Small intestine (tissue), 7 donors: Measurements from ENCODE around the gene SALL1. TPM values are rescaled to one million over a fixed set of nuclear protein-coding genes. Genes with fewer than 3 reads are reported as not detected.

Experiments used
- DNase-seq, 2 donors: peaks; one replicate each; pipeline versions ENCODE4 v3.0.0 to v3.0.0-alpha.2; 2013
- FAIRE-seq: peaks from 2 replicates; lab custom pipeline; 2012; peaks lifted over from hg19 to GRCh38; lab: Jason Lieb, UNC
- H3K27ac ChIP-seq, 3 donors: one replicate each; pipeline ENCODE4 v1.5.1; 2013; ENCODE audit warnings: low read length in 2 of 3, mild to moderate bottlenecking in 2 of 3, control low read depth in 1 of 3, inconsistent platforms in 1 of 3, low read depth in 1 of 3, moderate library complexity in 1 of 3
- H3K27me3 ChIP-seq, 3 donors: one replicate each; pipeline ENCODE4 v1.6.1; 2013; ENCODE audit warnings: low read length in 3 of 3, inconsistent platforms in 1 of 3; ENCODE audit not compliant: control insufficient read depth in 3 of 3, insufficient read depth in 3 of 3
- H3K36me3 ChIP-seq, 3 donors: one replicate each; pipeline ENCODE4 v1.6.1; 2013; ENCODE audit warnings: low read length in 3 of 3, inconsistent platforms in 1 of 3, low read depth in 1 of 3, mild to moderate bottlenecking in 1 of 3, moderate library complexity in 1 of 3; ENCODE audit not compliant: control insufficient read depth in 3 of 3, insufficient read depth in 2 of 3
- H3K4me1 ChIP-seq, 3 donors: one replicate each; pipeline ENCODE4 v1.6.1; 2013; ENCODE audit warnings: low read length in 2 of 3, inconsistent platforms in 1 of 3, low read depth in 1 of 3, mild to moderate bottlenecking in 1 of 3, moderate library complexity in 1 of 3; ENCODE audit not compliant: control insufficient read depth in 3 of 3, insufficient read depth in 2 of 3
- H3K4me3 ChIP-seq, 3 donors: one replicate each; pipeline ENCODE4 v1.5.1; 2013; ENCODE audit warnings: low read length in 3 of 3, control low read depth in 1 of 3, inconsistent platforms in 1 of 3, low read depth in 1 of 3, mild to moderate bottlenecking in 1 of 3, moderate library complexity in 1 of 3
- H3K9me3 ChIP-seq, 2 donors: one replicate each; pipeline ENCODE4 v1.6.1; 2013; ENCODE audit warnings: low read depth in 1 of 2, low read length in 1 of 2; ENCODE audit not compliant: control insufficient read depth in 2 of 2, insufficient read depth in 1 of 2
- WGBS, 3 donors: extraction: QIAGEN DNeasy Blood & Tissue Kit; methylation state at CpG; one replicate each; pipeline ENCODE4 v1.1.7; 2013; 5-methylcytosine and 5-hydroxymethylcytosine counted together
- polyA plus RNA-seq, 4 donors: library from polyadenylated mRNA; stranded (reverse) in 3 of 4; unstranded in 1 of 4; fragments of 200-250 nt in 3 of 4; fragments of 120-200 nt in 1 of 4; gene quantifications; one replicate each; pipeline versions ENCODE4 v1.2.1 to v1.2.3, GENCODE V29; 2013
- donor health status: healthy with polysubstance abuse.
- donor health status: control.
- donor health status: control.
- donor health status: Bipolar disorder and iron deficiency.
- donor health status: healthy.

Gene SALL1
- polyA plus RNA-seq, 4 donors, result 0.27 to 4.5 (median 0.39) TPM; not detected in 1

DNA sequence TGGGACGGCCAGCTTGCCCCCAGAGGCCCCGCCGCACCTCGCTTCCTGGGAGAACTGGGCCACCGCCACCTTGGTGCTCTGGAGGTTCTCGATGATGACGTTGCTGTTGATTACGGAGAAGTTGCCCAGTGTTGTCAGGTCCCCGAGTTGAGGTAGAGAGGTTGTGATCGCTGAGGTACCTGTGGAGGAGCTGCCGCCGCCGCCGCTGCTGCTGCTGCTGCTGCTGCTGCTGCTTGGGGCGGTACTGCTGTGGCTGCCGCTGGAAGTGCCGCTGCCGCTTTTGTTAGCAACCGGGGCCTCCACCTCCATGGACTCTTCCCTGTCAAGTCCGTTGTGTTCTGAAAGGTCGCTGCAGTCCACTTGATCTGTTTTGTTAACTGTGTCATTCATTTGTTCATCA, 9.5 kb downstream of the SALL1 start:
- 89 to 93% (median 92%) methylated on average over 21 of the region's 21 CpGs for WGBS, 3 donors

GRCh38 chr16:51141106-51141505, 10.0 kb downstream of the SALL1 start:
- Histone ChIP-seq H3K36me3 (peaks cover 0 to 2% (median 2%) of the 10 kb centered on the region in 3 donors), H3K9me3 (no peaks in the 10 kb centered on the region), H3K27ac (no peak overlapping the region), H3K4me1 (no peaks in the 10 kb centered on the region), H3K4me3 (no peak overlapping the region), H3K27me3 (peaks cover 0 to 23% (median 0%) of the 10 kb centered on the region in 3 donors)
- DNase-seq (no peak), FAIRE-seq (no peak)
- 82 to 89% (median 87%) methylated on average over 9 of the region's 9 CpGs for WGBS, 3 donors

More for the DNA sequence above, 9.5 kb downstream of the SALL1 start:
- no peaks in the 10 kb centered on the region for H3K4me1 ChIP-seq
- peaks cover 0 to 2% (median 2%) of the 10 kb centered on the region in 3 donors for H3K36me3 ChIP-seq
- no peaks in the 10 kb centered on the region for H3K9me3 ChIP-seq
- FAIRE-seq (no peak), DNase-seq (no peak)
- H3K4me3 ChIP-seq, result no peak overlapping the region
- H3K27me3 ChIP-seq, result peaks cover 0 to 27% (median 0%) of the 10 kb centered on the region in 3 donors
- H3K27ac ChIP-seq, result no peak overlapping the region

DNA sequence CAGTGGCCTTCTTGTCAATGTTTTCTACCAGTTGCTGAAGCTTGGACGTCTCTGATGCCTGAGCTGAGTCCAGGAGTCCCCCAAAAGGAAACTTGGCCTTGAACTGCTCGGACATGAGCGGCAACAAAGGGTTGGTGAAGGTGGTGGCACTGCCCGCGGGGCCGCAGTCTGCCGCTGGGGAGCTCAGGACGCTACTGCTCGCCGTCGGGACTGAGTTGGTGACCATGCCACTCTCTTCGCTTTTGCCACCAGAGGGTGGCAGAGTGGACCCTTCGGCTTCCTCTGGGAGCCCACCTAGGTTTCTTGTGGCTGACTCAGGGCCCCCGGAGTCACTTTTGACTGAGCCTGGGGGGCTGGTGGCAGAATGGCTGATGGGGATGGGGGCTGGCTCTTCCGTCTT, 11.0 kb downstream of the SALL1 start:
- Histone ChIP-seq H3K36me3 (peaks cover 0 to 2% (median 2%) of the 10 kb centered on the region in 3 donors), H3K4me3 (no peak overlapping the region), H3K27me3 (peaks cover 0 to 27% (median 1%) of the 10 kb centered on the region in 3 donors), H3K4me1 (no peaks in the 10 kb centered on the region), H3K9me3 (no peaks in the 10 kb centered on the region), H3K27ac (no peak overlapping the region)
- FAIRE-seq (no peak), DNase-seq (no peak)
- WGBS, 3 donors, result 86 to 94% (median 93%) methylated on average over 15 of the region's 15 CpGs

DNA sequence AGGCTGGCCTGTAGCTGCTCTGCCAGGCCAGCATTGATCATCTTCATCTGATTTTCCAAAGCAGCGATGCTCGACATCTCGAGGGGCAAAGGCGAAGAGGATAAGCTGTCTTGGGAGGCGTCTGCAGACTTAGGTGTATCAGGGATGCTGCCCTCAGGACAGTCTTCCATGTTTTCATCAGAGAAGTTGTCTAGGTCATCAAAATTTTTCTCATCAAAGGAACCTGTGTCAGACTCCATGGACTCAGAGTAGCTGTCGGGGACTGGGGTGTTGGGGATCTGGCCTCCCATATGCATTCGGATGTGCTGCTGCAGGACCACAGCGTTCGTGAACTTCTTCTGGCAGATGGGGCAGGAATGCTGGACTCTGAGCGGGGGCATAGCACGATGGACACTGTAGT, 11.5 kb downstream of the SALL1 start:
- peaks cover 0 to 33% (median 6%) of the 10 kb centered on the region in 3 donors for H3K27me3 ChIP-seq
- H3K27ac ChIP-seq, result no peak overlapping the region
- H3K36me3 ChIP-seq, result peaks cover 0 to 2% (median 2%) of the 10 kb centered on the region in 3 donors
- FAIRE-seq (no peak), DNase-seq (no peak)
- WGBS, 3 donors, result 91 to 94% (median 91%) methylated on average over 11 of the region's 11 CpGs
- no peak overlapping the region for H3K4me3 ChIP-seq
- no peaks in the 10 kb centered on the region for H3K9me3 ChIP-seq
- no peaks in the 10 kb centered on the region for H3K4me1 ChIP-seq

GRCh38 chr16:51138178-51138577, 12.9 kb downstream of the SALL1 start:
- H3K4me3 ChIP-seq, result no peak overlapping the region
- FAIRE-seq (no peak), DNase-seq (no peak)
- no peaks in the 10 kb centered on the region for H3K9me3 ChIP-seq
- WGBS, 3 donors, result 61 to 80% (median 68%) methylated on average over 10 of the region's 10 CpGs
- H3K4me1 ChIP-seq, result peaks cover 0 to 5% (median 0%) of the 10 kb centered on the region in 3 donors
- peaks cover 2 to 47% (median 9%) of the 10 kb centered on the region in 3 donors for H3K27me3 ChIP-seq
- H3K36me3 ChIP-seq, result peaks cover 0 to 2% (median 2%) of the 10 kb centered on the region in 3 donors
- H3K27ac ChIP-seq, result no peak overlapping the region

DNA sequence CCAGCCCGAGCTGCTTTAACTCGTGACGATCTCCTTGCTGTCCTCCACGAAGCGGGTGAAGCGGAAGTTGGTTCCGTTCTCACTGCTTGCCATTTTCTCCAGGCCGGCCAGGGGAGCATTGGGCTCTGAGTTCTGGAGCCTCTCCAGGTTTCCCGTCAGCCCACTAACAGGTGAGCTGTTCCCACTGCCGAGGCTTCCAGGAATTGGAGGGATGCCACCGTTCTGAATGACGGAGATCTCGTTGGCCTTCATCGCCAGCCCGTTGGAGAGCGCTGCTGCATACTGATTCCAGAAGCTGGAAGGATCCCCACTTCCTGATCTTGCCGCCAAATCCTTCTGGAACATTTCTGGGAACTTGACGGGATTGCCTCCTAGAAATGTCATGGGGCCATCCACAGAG, 14.0 kb downstream of the SALL1 start:
- no peak overlapping the region for H3K4me3 ChIP-seq
- no peak overlapping the region for H3K27ac ChIP-seq
- no peaks in the 10 kb centered on the region for H3K9me3 ChIP-seq
- H3K36me3 ChIP-seq, result peaks cover 0 to 2% (median 2%) of the 10 kb centered on the region in 3 donors
- peaks cover 0 to 5% (median 0%) of the 10 kb centered on the region in 3 donors for H3K4me1 ChIP-seq
- peaks cover 2 to 49% (median 9%) of the 10 kb centered on the region in 3 donors for H3K27me3 ChIP-seq
- FAIRE-seq (no peak), DNase-seq (no peak)
- 81 to 89% (median 86%) methylated on average over 18 of the region's 18 CpGs for WGBS, 3 donors

DNA sequence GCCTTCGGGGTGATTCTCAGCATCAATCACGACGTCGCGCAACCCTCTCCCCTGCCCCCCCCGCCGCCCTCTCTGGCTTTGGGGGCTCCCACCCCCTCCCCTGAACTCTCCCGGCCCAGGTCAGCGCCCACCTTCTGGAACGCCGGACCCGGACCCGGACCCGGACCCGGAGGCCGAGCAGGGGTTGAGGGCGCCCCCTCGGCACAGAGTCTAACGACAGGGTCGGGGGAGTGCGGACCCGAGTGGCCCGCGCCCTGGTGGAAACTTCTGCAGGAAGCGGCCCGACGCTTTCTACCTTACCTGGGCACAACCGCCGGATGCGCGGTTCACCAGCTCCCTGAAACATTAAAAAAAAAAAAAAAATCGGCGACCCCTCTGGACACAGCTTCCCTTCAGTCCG, 16.2 kb downstream of the SALL1 start:
- H3K4me3 ChIP-seq, result no peak overlapping the region
- H3K36me3 ChIP-seq, result peaks cover 0 to 2% (median 0%) of the 10 kb centered on the region in 3 donors
- 25 to 45% (median 37%) methylated on average over 34 of the region's 34 CpGs for WGBS, 3 donors
- no peaks in the 10 kb centered on the region for H3K9me3 ChIP-seq
- H3K27ac ChIP-seq, result no peak overlapping the region
- peaks cover 0 to 5% (median 0%) of the 10 kb centered on the region in 3 donors for H3K4me1 ChIP-seq
- DNase-seq (no peak), FAIRE-seq (no peak)
- peaks cover 2 to 56% (median 9%) of the 10 kb centered on the region in 3 donors for H3K27me3 ChIP-seq

GRCh38 chr16:51134269-51134812, 16.7 kb downstream of the SALL1 start:
- peaks cover 2 to 50% (median 9%) of the 10 kb centered on the region in 3 donors for H3K27me3 ChIP-seq
- WGBS, 3 donors, result 4 to 6% (median 6%) methylated on average over 44 of the region's 44 CpGs

More at GRCh38 chr16:51134269-51134812, 16.7 kb downstream of the SALL1 start:
- H3K4me1 ChIP-seq, result peaks cover 0 to 5% (median 0%) of the 10 kb centered on the region in 3 donors
- DNase-seq (peak in 1 of 2 donors; percentile 20), FAIRE-seq (no peak)
- H3K4me3 ChIP-seq, result no peak overlapping the region
- H3K27ac ChIP-seq, result peak overlapping the region in 1 of 3 donors; percentile 17
- no peaks in the 10 kb centered on the region for H3K36me3 ChIP-seq
- no peaks in the 10 kb centered on the region for H3K9me3 ChIP-seq
